GM23248 (cell line): ENCODE measurements around the gene NDUFAF3. TPM values are rescaled to one million over a fixed set of nuclear protein-coding genes. Genes with fewer than 3 reads are reported as not detected.
"Not testable (repeated sequence)": the region's sequence is repeated elsewhere in the genome, so short reads cannot be mapped to it uniquely, and the experiment has no call there.

Experiments used
- DNase-seq: peaks from one replicate; pipeline ENCODE4 v3.0.0-alpha.2; 2015
- H2AFZ ChIP-seq: fragments of 200-600 bp; sonication (generic); 2 replicates; pipeline ENCODE4 v1.6.1; 2016; ENCODE audit warnings: antibody characterized with exemption
- H3F3A ChIP-seq: fragments of 200-600 bp; sonication (generic); 2 replicates; pipeline ENCODE4 v1.6.1; 2016; ENCODE audit warnings: mild to moderate bottlenecking, antibody characterized with exemption, mixed run types; ENCODE audit not compliant: insufficient read depth
- H3K27ac ChIP-seq: fragments of 200-600 bp; sonication (generic); 2 replicates; pipeline ENCODE4 v1.5.1; 2016; ENCODE audit warnings: mild to moderate bottlenecking
- H3K27me3 ChIP-seq: fragments of 200-600 bp; sonication (generic); replicated peaks from 2 replicates; pipeline ENCODE4 v1.6.1; 2016; ENCODE audit warnings: mild to moderate bottlenecking; ENCODE audit not compliant: insufficient read depth
- H3K36me3 ChIP-seq: fragments of 200-600 bp; sonication (generic); 2 replicates; pipeline ENCODE4 v1.6.1; 2016; ENCODE audit warnings: low read depth, mild to moderate bottlenecking
- H3K4me1 ChIP-seq: fragments of 200-600 bp; sonication (generic); 2 replicates; pipeline ENCODE4 v1.6.1; 2016; ENCODE audit warnings: mild to moderate bottlenecking; ENCODE audit not compliant: insufficient read depth
- H3K4me2 ChIP-seq: fragments of 200-600 bp; sonication (generic); one replicate; pipeline ENCODE4 v1.6.1; 2016; ENCODE audit warnings: mild to moderate bottlenecking; ENCODE audit not compliant: unreplicated experiment
- H3K4me3 ChIP-seq: fragments of 200-600 bp; sonication (generic); 2 replicates; pipeline ENCODE4 v1.5.1; 2016; ENCODE audit warnings: mild to moderate bottlenecking
- H3K79me2 ChIP-seq: fragments of 200-600 bp; sonication (generic); 2 replicates; pipeline ENCODE4 v1.6.1; 2016; ENCODE audit warnings: mild to moderate bottlenecking; ENCODE audit not compliant: insufficient read depth
- H3K9ac ChIP-seq: fragments of 200-600 bp; sonication (generic); 2 replicates; pipeline ENCODE4 v1.6.1; 2016; ENCODE audit warnings: mild to moderate bottlenecking
- H3K9me2 ChIP-seq: fragments of 200-600 bp; sonication (generic); 2 replicates; pipeline ENCODE4 v1.6.1; 2016; ENCODE audit warnings: mixed run types, mild to moderate bottlenecking, moderate library complexity; ENCODE audit not compliant: insufficient read depth
- H3K9me3 ChIP-seq: fragments of 200-600 bp; sonication (generic); one replicate; pipeline ENCODE4 v1.6.1; 2017; ENCODE audit warnings: low read depth
- H4K20me1 ChIP-seq: fragments of 200-600 bp; sonication (generic); 2 replicates; pipeline ENCODE4 v1.6.0; 2016; ENCODE audit not compliant: insufficient read depth
- EZH2 ChIP-seq: fragments of 200-600 bp; sonication (generic); IDR thresholded peaks from 2 replicates; pipeline ENCODE4 v1.6.1; 2018; ENCODE audit warnings: antibody characterized with exemption, mild to moderate bottlenecking; ENCODE audit not compliant: insufficient read depth, poor library complexity, severe bottlenecking
- EZH2phosphoT487 ChIP-seq: fragments of 200-600 bp; sonication (generic); IDR thresholded peaks from 2 replicates; pipeline ENCODE4 v1.6.1; 2018; ENCODE audit warnings: antibody characterized with exemption, moderate library complexity, mild to moderate bottlenecking, low read depth; ENCODE audit not compliant: insufficient read depth
- WGBS, 2 experiments: methylation state at CpG; one replicate each; pipeline ENCODE4 v1.1.6; 2015 to 2017; ENCODE audit warnings: low lambda C conversion rate in 2 of 2, low coverage in 1 of 2; ENCODE audit errors: missing lambda C conversion rate in 2 of 2; 5-methylcytosine and 5-hydroxymethylcytosine counted together
- in situ Hi-C: fragments of 300-500 bp; cut with MboI; formaldehyde crosslinking; loops from 2 replicates; pipeline ENCODE4 v1.15.0; 2020
- polyA plus RNA-seq: library from polyadenylated mRNA; unstranded; fragments of >200 nt; fragmentation: Nextera tagmentation; extraction: Ambion mirVana; gene quantifications from 2 replicates; pipeline ENCODE4 v1.2.1, GENCODE V29; 2016
- total RNA-seq: library from RNA; depleted of rRNA; stranded (reverse); fragments of >200 nt; shearing (Covaris generic); gene quantifications from 2 replicates; pipeline ENCODE4 v1.2.3, GENCODE V29; 2014

NDUFAF3 gene
- total and polyA plus RNA-seq, 2 experiments from 2014 or later: 129 to 218 TPM

DNA sequence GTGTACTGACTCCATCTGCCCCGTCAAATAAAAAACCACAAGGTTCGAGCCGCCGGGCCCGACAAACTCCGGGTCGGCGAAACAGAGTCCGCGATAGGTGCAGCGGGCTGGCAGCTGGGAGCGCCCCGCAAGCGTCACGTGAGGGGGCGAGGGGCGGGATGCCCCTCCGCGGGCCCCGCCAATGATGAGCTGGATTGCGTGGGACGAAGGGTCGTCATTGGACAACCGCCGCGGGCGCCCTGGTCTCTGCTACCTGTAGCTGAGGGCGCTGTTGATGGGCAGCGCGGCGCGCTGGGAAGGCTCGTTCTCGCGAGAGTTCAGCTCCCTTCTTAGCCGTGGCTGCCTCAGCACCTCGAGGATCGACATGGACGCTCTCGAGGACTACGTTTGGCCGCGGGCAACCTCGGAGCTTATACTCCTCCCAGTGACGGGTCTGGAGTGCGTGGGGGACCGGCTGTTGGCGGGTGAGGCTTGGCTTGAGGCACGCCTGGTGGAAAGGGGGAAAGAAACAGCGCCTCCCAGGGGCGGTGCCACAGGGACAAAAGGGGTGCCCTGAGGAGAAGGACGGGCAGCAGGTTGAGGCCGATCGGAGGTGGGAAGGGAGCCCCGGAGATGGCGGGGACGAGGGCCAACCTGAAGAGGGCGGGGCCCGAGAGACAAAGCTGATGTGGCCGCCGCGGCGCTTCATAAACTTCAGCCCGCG, 14.7 kb upstream of the NDUFAF3 start, which contains the start of gene WDR6:
TSS of gene WDR6 (plus strand) at position 324 of the 703 bp plus-strand sequence. CDS start at position 365, 41 bp downstream.
- H3K79me2 ChIP-seq: peaks cover 58% of the 10 kb centered on the region
- peak within 1 kb of the TSS; percentile 82 for H2AFZ ChIP-seq

DNA sequence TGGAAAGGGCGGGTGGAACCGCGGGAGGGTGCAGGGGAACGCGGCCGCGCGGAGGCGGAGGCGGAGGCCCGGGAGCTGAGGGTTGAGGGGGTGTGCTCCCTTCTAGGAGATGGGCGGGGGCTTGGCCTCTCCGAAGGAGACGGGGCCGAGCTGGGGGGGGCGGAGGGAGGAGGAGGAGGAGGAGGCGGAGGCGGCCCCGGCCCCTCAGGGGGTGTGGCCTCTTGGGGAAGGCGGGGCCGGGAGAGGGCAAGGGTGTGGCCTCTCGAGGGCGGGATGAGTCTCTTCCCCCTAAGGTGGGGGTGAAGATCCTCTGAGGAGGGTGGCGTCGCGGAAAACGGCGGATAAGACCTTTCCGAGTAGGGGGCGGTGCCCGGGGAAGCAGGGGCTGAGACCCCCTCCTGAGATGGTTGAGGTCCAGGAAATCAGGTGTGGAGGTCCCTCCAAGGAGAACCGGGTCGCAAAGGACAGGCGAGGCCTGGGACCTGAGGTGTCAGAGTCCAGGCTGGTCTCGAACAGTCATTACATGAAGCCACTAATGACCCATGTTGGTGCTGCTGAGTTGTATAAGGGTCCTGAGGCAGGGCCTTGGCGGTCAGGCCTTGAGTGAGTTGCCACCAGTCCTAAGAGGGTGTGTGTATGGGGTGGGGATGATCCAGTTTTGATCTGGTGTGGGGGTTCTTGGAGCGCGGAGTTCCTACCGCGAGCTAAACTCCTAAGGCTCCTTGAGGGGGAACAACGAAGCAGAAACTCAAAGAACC, 14.0 kb upstream of the NDUFAF3 start:
- Histone ChIP-seq H3K9ac (peak overlapping the region; percentile 95), H3K27ac (peak overlapping the region; percentile 94), H3F3A (peaks cover 5% of the 10 kb centered on the region; the same call in 1 of the 2 replicates), H3K4me2 (peak overlapping the region; percentile 85), H3K27me3 (no peaks in the 10 kb centered on the region), H4K20me1 (no peaks in the 10 kb centered on the region), H3K9me2 (no peaks in the 10 kb centered on the region), H3K36me3 (no peaks in the 10 kb centered on the region), H2AFZ (peak overlapping the region; percentile 82), H3K9me3 (no peaks in the 10 kb centered on the region), H3K4me1 (0 out of 2 replicates have a peak, but pooled peaks cover 11% of the 10 kb centered on the region), H3K4me3 (peak overlapping the region; percentile 80), H3K79me2 (peaks cover 66% of the 10 kb centered on the region)
- peak; percentile 92 for DNase-seq
- in situ Hi-C loops: no loop called here
- WGBS, 2 experiments: 16 to 50% methylated on average over 11 to 40 of the region's 41 CpGs
- no peak for TF ChIP-seq EZH2phosphoT487
- TF ChIP-seq EZH2: no peak

More for the DNA sequence above, 14.7 kb upstream of the NDUFAF3 start, which contains the start of gene WDR6:
- H3K9ac ChIP-seq: peak within 1 kb of the TSS; percentile 95
- H3K9me2 ChIP-seq: no peaks in the 10 kb centered on the region
- H3K36me3 ChIP-seq: no peaks in the 10 kb centered on the region
- peak within 1 kb of the TSS; percentile 94 for H3K27ac ChIP-seq
- no peaks in the 10 kb centered on the region for H4K20me1 ChIP-seq
- in situ Hi-C loops: no loop called here
- 0 out of 2 replicates have a peak, but pooled peaks cover 11% of the 10 kb centered on the region for H3K4me1 ChIP-seq
- H3K4me3 ChIP-seq: peak within 1 kb of the TSS; percentile 80
- peaks cover 5% of the 10 kb centered on the region; the same call in 1 of the 2 replicates for H3F3A ChIP-seq
- H3K4me2 ChIP-seq: peak within 1 kb of the TSS; percentile 85
- 0 to 1% methylated on average over 48 to 65 of the region's 65 CpGs for WGBS, 2 experiments
- TF ChIP-seq EZH2: no peak
- no peak for TF ChIP-seq EZH2phosphoT487
- H3K27me3 ChIP-seq: no peaks in the 10 kb centered on the region
- no peaks in the 10 kb centered on the region for H3K9me3 ChIP-seq
- peak; percentile 97 for DNase-seq

DNA sequence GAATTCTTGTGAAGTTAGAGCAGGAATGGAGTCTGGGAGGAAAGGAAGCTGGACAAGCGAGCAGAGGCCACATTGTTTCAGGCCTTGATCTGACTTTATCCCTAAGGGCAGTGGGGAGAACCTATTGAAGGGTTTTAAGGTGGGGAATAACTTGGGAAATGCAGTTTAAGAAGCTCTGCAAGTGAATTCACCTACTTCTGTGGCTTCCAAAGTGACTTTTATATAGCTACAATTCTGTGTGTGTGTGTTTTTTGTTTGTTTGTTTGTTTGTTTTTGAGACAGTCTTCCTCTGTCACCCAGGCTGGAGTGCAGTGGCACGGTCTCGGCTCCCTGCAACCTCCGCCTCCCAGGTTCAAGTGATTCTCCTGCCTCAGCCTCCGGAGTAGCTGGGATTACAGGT, 13.3 kb upstream of the NDUFAF3 start:
- Histone ChIP-seq H3K9ac (peak overlapping the region; percentile 95), H3K79me2 (peaks cover 73% of the 10 kb centered on the region), H3K27ac (peak overlapping the region; percentile 94), H3K4me3 (peak overlapping the region; percentile 80), H3K4me1 (0 out of 2 replicates have a peak, but pooled peaks cover 11% of the 10 kb centered on the region), H3K4me2 (peak overlapping the region; percentile 85)
- H4K20me1 ChIP-seq, H3F3A ChIP-seq, H3K9me3 ChIP-seq, H3K27me3 ChIP-seq, in situ Hi-C loops, H3K36me3 ChIP-seq, H3K9me2 ChIP-seq, DNase-seq, H2AFZ ChIP-seq: not testable (repeated sequence)
- 76 to 83% methylated on average over 5 of the region's 5 CpGs for WGBS, 2 experiments

DNA sequence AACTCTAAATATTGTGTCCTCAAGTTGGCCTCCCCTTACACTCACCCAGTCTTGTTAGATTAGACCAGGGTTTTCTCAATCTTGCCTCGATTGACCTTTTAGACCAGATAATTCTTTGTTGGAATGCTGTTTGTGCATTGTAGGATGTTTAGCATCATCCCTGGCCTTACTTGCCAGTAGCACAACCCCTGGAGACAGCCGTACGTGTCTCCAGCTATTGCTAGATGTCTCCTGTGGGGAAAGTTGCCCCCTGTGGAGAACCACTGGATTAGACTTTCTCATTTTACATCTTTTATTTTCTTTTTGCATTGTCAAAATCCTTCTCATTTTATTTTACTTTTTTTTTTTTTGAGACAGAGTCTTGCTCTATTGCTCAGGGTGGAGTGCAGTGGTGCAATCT, 12.5 kb upstream of the NDUFAF3 start:
- Histone ChIP-seq H4K20me1 (no peaks in the 10 kb centered on the region), H3K9me3 (no peaks in the 10 kb centered on the region), H3K9me2 (no peaks in the 10 kb centered on the region), H3K4me1 (0 out of 2 replicates have a peak, but pooled peaks cover 11% of the 10 kb centered on the region), H3K36me3 (no peaks in the 10 kb centered on the region; the same call in 1 of the 2 replicates), H3F3A (peaks cover 5% of the 10 kb centered on the region; the same call in 1 of the 2 replicates), H3K79me2 (peaks cover 80% of the 10 kb centered on the region), H3K9ac (no peak overlapping the region), H3K4me3 (no peak overlapping the region), H3K27ac (no peak overlapping the region), H3K27me3 (no peaks in the 10 kb centered on the region), H3K4me2 (no peak overlapping the region), H2AFZ (no peak overlapping the region)
- DNase-seq: no peak
- TF ChIP-seq EZH2phosphoT487: no peak
- no peak for TF ChIP-seq EZH2
- WGBS, 2 experiments: 92 to 94% methylated on average over 3 of the region's 3 CpGs
- in situ Hi-C loops: no loop called here
